SK-N-MC (cell line): ENCODE results near the gene SYVN1.
"Not testable (repeated sequence)": the region's sequence is repeated elsewhere in the genome, so short reads cannot be mapped to it uniquely, and the experiment has no call there.

ENCODE experiments used
- DNase-seq: peaks from one replicate; pipeline ENCODE4 v3.0.0-alpha.2; 2011; ENCODE audit warnings: low read depth, low spot score
- H3K27ac ChIP-seq: fragments of 200-600 bp; sonication (generic); 2 replicates; pipeline ENCODE4 v1.5.1; 2016; ENCODE audit warnings: mixed run types
- H3K36me3 ChIP-seq: fragments of 200-600 bp; sonication (generic); 2 replicates; pipeline ENCODE4 v1.6.1; 2017; ENCODE audit warnings: antibody characterized with exemption, low read length, mixed read lengths; ENCODE audit not compliant: insufficient read depth
- H3K4me3 ChIP-seq: fragments of 200-600 bp; sonication (generic); 2 replicates; pipeline ENCODE4 v1.5.1; 2016
- H3K9ac ChIP-seq: fragments of 200-600 bp; sonication (generic); 2 replicates; pipeline ENCODE4 v1.8.0; 2017; ENCODE audit warnings: mixed run types, mixed read lengths; ENCODE audit not compliant: insufficient read length
- H3K9me3 ChIP-seq: fragments of 200-600 bp; sonication (generic); 2 replicates; pipeline ENCODE4 v1.6.1; 2017; ENCODE audit warnings: low read depth, mild to moderate bottlenecking, antibody characterized with exemption, low read length, moderate library complexity, mixed read lengths
- EZH2 ChIP-seq: fragments of 200-600 bp; sonication (generic); IDR thresholded peaks from one replicate; pipeline ENCODE4 v1.6.1; 2017; ENCODE audit warnings: antibody characterized with exemption
- FOXP2 ChIP-seq: optimal IDR thresholded peaks from 2 replicates; pipeline ENCODE3; 2011; ENCODE audit warnings: mild to moderate bottlenecking, moderate library complexity; ENCODE audit not compliant: insufficient read depth; ENCODE audit errors: extremely low read length, control extremely low read depth
- POLR2AphosphoS5 ChIP-seq: IDR thresholded peaks from 2 replicates; pipeline ENCODE4 v1.6.1; 2012; ENCODE audit warnings: mild to moderate bottlenecking, low read depth, low read length, borderline replicate concordance

The SYVN1 gene

GRCh38 chr11:65157336-65157735, 23.0 kb upstream of the SYVN1 start:
- Histone ChIP-seq H3K27ac (no peak overlapping the region), H3K9me3 (no peaks in the 10 kb centered on the region), H3K36me3 (no peaks in the 10 kb centered on the region), H3K4me3 (no peak overlapping the region), H3K9ac (no peak overlapping the region)
- DNase-seq, result no peak
- TF ChIP-seq FOXP2 (no peak), POLR2AphosphoS5 (no peak), EZH2 (no peak)

- no peak for TF ChIP-seq POLR2AphosphoS5
- TF ChIP-seq EZH2, result no peak
- TF ChIP-seq FOXP2, result no peak
- no peak for DNase-seq
Observed at GRCh38 chr11:65156926-65157325, 22.6 kb upstream of the SYVN1 start.

DNA sequence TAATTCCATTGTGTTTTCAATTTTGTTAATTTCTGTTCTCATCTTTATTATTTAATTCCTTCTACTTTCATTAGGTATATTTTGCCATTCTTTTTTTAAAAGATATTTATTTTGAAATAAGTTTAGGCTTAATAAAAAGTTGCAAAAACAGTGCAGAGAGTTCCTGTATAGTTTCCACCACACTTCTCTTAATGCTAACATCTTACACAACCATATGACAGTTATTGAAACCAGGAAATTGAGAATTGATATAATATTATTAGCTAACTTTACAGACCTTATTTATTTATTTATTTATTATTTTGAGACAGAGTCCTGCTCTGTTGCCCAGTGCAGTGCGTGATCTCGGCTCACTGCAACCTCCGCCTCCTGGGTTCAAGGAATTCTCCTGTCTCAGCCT, 21.9 kb upstream of the SYVN1 start:
- H3K36me3 ChIP-seq, result no peaks in the 10 kb centered on the region
- no peak overlapping the region for H3K4me3 ChIP-seq
- DNase-seq, result no peak
- H3K9ac ChIP-seq, result no peak overlapping the region
- H3K27ac ChIP-seq, result no peak overlapping the region
- H3K9me3 ChIP-seq, result no peaks in the 10 kb centered on the region
- no peak for TF ChIP-seq POLR2AphosphoS5
- no peak for TF ChIP-seq EZH2
- no peak for TF ChIP-seq FOXP2

More at GRCh38 chr11:65156926-65157325, 22.6 kb upstream of the SYVN1 start:
- Histone ChIP-seq H3K4me3 (no peak overlapping the region), H3K9ac (no peak overlapping the region), H3K27ac (no peak overlapping the region), H3K9me3 (no peaks in the 10 kb centered on the region), H3K36me3 (no peaks in the 10 kb centered on the region)

GRCh38 chr11:65152122-65152521, 17.8 kb upstream of the SYVN1 start:
- Histone ChIP-seq H3K36me3 (no peaks in the 10 kb centered on the region), H3K9ac (no peak overlapping the region), H3K9me3 (no peaks in the 10 kb centered on the region), H3K4me3 (no peak overlapping the region), H3K27ac (no peak overlapping the region)
- TF ChIP-seq EZH2, result no peak
- TF ChIP-seq FOXP2, result no peak
- TF ChIP-seq POLR2AphosphoS5, result no peak
- no peak for DNase-seq

DNA sequence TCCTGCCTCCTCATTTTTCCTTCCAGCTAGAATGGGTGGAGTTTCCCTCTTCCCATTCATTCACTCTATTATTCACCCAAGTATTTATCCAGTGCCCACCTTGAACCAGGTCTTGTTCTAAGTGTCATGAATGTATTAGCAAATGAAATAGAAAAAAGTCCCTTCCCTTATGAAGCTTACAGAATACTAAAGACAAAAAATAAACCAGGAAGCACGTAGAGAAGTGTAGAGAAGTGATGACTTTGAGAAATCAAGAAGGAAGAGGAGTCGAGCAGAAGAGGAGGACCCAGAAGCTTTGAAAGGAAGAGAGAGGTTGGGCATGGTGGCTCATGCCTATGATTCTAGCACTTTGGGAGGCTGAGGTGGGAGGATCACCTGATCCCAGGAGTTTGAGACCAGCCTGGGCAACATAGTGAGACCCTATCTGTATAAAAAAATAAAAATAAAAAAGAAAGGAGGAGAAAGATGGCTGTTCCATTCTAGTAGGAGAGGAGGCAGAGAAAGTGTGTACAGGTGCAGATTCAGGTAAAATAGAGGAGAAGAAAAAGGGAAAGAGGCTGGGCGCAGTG, 17.1 kb upstream of the SYVN1 start:
- Histone ChIP-seq H3K9ac (no peak overlapping the region), H3K27ac (no peak overlapping the region), H3K9me3 (no peaks in the 10 kb centered on the region), H3K36me3 (no peaks in the 10 kb centered on the region), H3K4me3 (no peak overlapping the region)
- no peak for DNase-seq
- TF ChIP-seq POLR2AphosphoS5 (no peak), EZH2 (no peak), FOXP2 (no peak)

GRCh38 chr11:65150509-65151299, 16.4 kb upstream of the SYVN1 start:
- no peak for TF ChIP-seq POLR2AphosphoS5
- TF ChIP-seq FOXP2, result no peak
- TF ChIP-seq EZH2, result no peak
- no peak for DNase-seq
- no peak overlapping the region for H3K4me3 ChIP-seq
- no peaks in the 10 kb centered on the region for H3K9me3 ChIP-seq
- no peak overlapping the region for H3K27ac ChIP-seq
- H3K36me3 ChIP-seq, result no peaks in the 10 kb centered on the region
- no peak overlapping the region for H3K9ac ChIP-seq

DNA sequence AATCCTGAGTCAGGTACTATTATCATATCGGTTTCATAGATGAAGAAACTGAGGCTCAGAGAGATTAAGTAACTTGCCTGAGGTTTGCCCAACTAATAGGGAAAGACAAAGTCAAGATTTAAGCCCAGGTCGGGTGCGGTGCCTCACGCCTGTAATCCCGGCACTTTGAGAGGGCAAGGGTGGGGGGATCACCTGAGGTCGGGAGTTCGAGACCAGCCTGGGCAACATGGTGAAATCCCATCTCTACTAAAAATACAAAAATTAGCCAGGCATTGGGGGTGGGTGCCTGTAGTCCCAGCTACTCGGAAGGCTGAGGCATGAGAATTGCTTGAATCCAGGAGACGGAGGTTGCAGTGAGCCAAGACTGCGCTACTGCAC, 15.8 kb upstream of the SYVN1 start:
- not testable (repeated sequence) for H3K9me3 ChIP-seq, H3K4me3 ChIP-seq, H3K27ac ChIP-seq, H3K9ac ChIP-seq, DNase-seq, H3K36me3 ChIP-seq

DNA sequence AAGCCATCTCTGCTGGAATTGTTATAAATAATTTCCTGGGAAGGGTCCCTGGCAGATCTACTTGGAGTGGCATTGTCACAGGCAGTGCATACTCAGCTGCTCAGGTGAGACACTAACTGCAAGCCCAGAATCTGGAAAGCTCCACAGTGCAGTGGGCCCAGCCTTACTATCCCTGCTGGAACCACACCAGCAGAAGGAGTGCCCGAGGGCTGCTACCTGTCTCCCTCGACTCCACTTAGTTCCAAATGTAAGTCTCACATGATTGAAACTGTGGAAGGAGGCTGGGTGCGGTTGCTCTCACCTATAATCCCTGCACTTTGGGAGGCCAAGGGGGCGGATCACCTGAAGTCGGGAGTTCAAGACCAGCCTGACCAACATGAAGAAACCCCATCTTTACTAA, 14.3 kb upstream of the SYVN1 start:
- Histone ChIP-seq H3K9ac (no peak overlapping the region), H3K27ac (no peak overlapping the region), H3K4me3 (no peak overlapping the region), H3K36me3 (no peaks in the 10 kb centered on the region), H3K9me3 (no peaks in the 10 kb centered on the region)
- no peak for TF ChIP-seq POLR2AphosphoS5
- TF ChIP-seq FOXP2, result no peak
- no peak for TF ChIP-seq EZH2
- DNase-seq, result no peak

- H3K27ac ChIP-seq, result no peak overlapping the region
- TF ChIP-seq FOXP2 (no peak), EZH2 (no peak), POLR2AphosphoS5 (no peak)
- no peaks in the 10 kb centered on the region for H3K36me3 ChIP-seq
- no peaks in the 10 kb centered on the region for H3K9me3 ChIP-seq
- H3K9ac ChIP-seq, result no peak overlapping the region
- no peak for DNase-seq
- no peak overlapping the region for H3K4me3 ChIP-seq
Observed at GRCh38 chr11:65147352-65148075, 13.2 kb upstream of the SYVN1 start.
